ENCODE measurements around the gene MAP3K4.
A peak's percentile ranks its signal among the peaks of the same experiment; 100 is the strongest.
"Not testable (repeated sequence)": the region's sequence is repeated elsewhere in the genome, so short reads cannot be mapped to it uniquely, and the experiment has no call there.

Gene MAP3K4

GRCh38 chr6:161091151-161091550 lies 99.6 kb downstream of the MAP3K4 start:
- no peak for DNase-seq

- no peak for DNase-seq
Observed at GRCh38 chr6:161091972-161092701, 100.6 kb downstream of the MAP3K4 start.

- no peak for DNase-seq
Observed at GRCh38 chr6:161094955-161095354, 103.4 kb downstream of the MAP3K4 start.

- DNase-seq = no peak
Observed at GRCh38 chr6:161095916-161096315, 104.3 kb downstream of the MAP3K4 start.

- DNase-seq = no peak
Observed at GRCh38 chr6:161100072-161100471, 108.5 kb downstream of the MAP3K4 start.

GRCh38 chr6:161101517-161101916 lies 109.9 kb downstream of the MAP3K4 start:
- peak in 1 of 2 experiments; percentile 29 for DNase-seq

GRCh38 chr6:161103475-161103874 lies 111.9 kb downstream of the MAP3K4 start:
- no peak for DNase-seq

GRCh38 chr6:161104966-161105365 lies 113.4 kb downstream of the MAP3K4 start:
- DNase-seq = no peak

- DNase-seq = no peak
Observed at GRCh38 chr6:161105408-161105807, 113.8 kb downstream of the MAP3K4 start.

- no peak for DNase-seq
Observed at GRCh38 chr6:161107779-161108730, 116.5 kb downstream of the MAP3K4 start.

GRCh38 chr6:161108916-161109315 lies 117.3 kb downstream of the MAP3K4 start:
- no peak for DNase-seq

GRCh38 chr6:161109366-161109765 lies 117.8 kb downstream of the MAP3K4 start:
- no peak for DNase-seq

- DNase-seq = no peak
Observed at GRCh38 chr6:161110028-161110779, 118.6 kb downstream of the MAP3K4 start.

- no peak for DNase-seq
Observed at GRCh38 chr6:161111261-161111660, 119.7 kb downstream of the MAP3K4 start.

GRCh38 chr6:161115468-161115867 lies 123.9 kb downstream of the MAP3K4 start:
- no peak for DNase-seq

GRCh38 chr6:161116554-161116953 lies 125.0 kb downstream of the MAP3K4 start:
- no peak for DNase-seq

GRCh38 chr6:161117308-161117707 lies 125.7 kb downstream of the MAP3K4 start:
- no peak for DNase-seq

GRCh38 chr6:161117942-161118341 lies 126.4 kb downstream of the MAP3K4 start:
- DNase-seq = no peak

- DNase-seq = not testable (repeated sequence)
Observed at GRCh38 chr6:161123319-161123718, 131.8 kb downstream of the MAP3K4 start.

- DNase-seq = no peak
Observed at GRCh38 chr6:161125591-161125990, 134.0 kb downstream of the MAP3K4 start.

- no peak for DNase-seq
Observed at GRCh38 chr6:161127071-161127740, 135.6 kb downstream of the MAP3K4 start.

- no peak for DNase-seq
Observed at GRCh38 chr6:161128230-161128629, 136.7 kb downstream of the MAP3K4 start.

All from NCI-H526 (cell line).